Keratinocyte (primary cell): ENCODE measurements around the gene ULK2.

Experiments used
- EZH2 ChIP-seq: IDR thresholded peaks from one replicate; pipeline ENCODE4 v1.6.1; 2012; ENCODE audit warnings: inconsistent platforms, mild to moderate bottlenecking, low read length, moderate library complexity
- TF ChIP-seq, protein P1 (sequence below), 3 experiments: IDR thresholded peaks in 1 of 3; conservative IDR thresholded peaks in 1 of 3; optimal IDR thresholded peaks in 1 of 3; 2 replicates in 2 of 3; 3 replicates in 1 of 3; pipeline versions ENCODE3 to v1.5.1; 2011; ENCODE audit warnings: low read length in 3 of 3, mild to moderate bottlenecking in 3 of 3, moderate library complexity in 2 of 3, control low read depth in 1 of 3, inconsistent platforms in 1 of 3; ENCODE audit not compliant: insufficient read depth in 2 of 3; ENCODE audit errors: extremely low read depth in 1 of 3

DNA sequence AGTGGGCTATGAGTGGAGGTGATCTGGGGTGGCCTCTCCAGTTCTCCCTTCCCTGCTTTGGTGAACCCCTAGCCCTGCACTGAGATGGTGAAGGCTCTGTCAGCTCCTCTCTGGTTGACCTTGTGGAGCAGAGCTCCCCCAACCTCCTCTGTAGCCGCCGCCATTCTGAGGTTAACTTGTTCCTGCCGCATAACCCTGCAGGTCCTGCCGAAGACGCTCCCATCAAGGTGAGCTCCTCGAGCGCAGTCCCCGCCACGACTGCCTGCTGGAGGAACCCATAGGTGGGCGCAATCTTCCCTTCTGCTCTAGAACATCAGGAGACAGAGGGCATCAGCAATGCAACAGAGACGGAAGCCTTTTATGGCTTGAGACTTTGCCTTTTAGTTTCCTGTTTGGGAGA is 136.1 kb downstream of the ULK2 start:
- TF ChIP-seq, protein P1, sequence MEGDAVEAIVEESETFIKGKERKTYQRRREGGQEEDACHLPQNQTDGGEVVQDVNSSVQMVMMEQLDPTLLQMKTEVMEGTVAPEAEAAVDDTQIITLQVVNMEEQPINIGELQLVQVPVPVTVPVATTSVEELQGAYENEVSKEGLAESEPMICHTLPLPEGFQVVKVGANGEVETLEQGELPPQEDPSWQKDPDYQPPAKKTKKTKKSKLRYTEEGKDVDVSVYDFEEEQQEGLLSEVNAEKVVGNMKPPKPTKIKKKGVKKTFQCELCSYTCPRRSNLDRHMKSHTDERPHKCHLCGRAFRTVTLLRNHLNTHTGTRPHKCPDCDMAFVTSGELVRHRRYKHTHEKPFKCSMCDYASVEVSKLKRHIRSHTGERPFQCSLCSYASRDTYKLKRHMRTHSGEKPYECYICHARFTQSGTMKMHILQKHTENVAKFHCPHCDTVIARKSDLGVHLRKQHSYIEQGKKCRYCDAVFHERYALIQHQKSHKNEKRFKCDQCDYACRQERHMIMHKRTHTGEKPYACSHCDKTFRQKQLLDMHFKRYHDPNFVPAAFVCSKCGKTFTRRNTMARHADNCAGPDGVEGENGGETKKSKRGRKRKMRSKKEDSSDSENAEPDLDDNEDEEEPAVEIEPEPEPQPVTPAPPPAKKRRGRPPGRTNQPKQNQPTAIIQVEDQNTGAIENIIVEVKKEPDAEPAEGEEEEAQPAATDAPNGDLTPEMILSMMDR (optimal IDR thresholded peaks at IDR 0.05 in 1 of 3, IDR thresholded peaks at IDR 0.05 in 1 of 3, conservative IDR thresholded peaks at IDR 0.05 in 1 of 3; ENCODE audit: extremely low read depth in 1 of 3, insufficient read depth in 2 of 3, low read length in 3 of 3): no peak
- TF ChIP-seq EZH2: no peak
